ENCODE results near the gene RGL2.
"Not testable (repeated sequence)": the region's sequence is repeated elsewhere in the genome, so short reads cannot be mapped to it uniquely, and the experiment has no call there.

Gene RGL2

GRCh38 chr6:33271468-33272274 lies 27.1 kb downstream of the RGL2 start, which contains the start of the genes RPS18 and VPS52:
RPS18 (plus strand) TSS chr6:33272075; CDS start chr6:33272120, 45 bp downstream.
VPS52 (minus strand) TSS chr6:33271876; CDS start chr6:33271675, 201 bp downstream.
- H3K27me3 ChIP-seq (replicated peaks in 2 of 5; ENCODE audit: control insufficient read depth in 4 of 5, insufficient read depth in 5 of 5, low read length in 4 of 5), result no peaks in the 10 kb centered on the region
- H3K36me3 ChIP-seq (ENCODE audit: control insufficient read depth in 4 of 4, insufficient read depth in 4 of 4, low read length in 3 of 4), result peaks cover 7 to 75% (median 49%) of the 10 kb centered on the region in 4 experiments
- peak; percentile 100 for DNase-seq
- H3K4me1 ChIP-seq (ENCODE audit: control extremely low read depth in 1 of 4, control insufficient read depth in 4 of 4, insufficient read depth in 4 of 4, low read length in 3 of 4), result peaks cover 7 to 56% (median 45%) of the 10 kb centered on the region in 4 experiments
- no peaks in the 10 kb centered on the region for H3K9me3 ChIP-seq (ENCODE audit: control extremely low read depth in 1 of 5, control insufficient read depth in 4 of 5, insufficient read depth in 2 of 5, low read depth in 1 of 5, low read length in 4 of 5)
- CTCF ChIA-PET, result interaction anchor here (0.6 to 1.9 kb wide), 14 partner anchors 11 to 318 kb away, joined by 3 to 9 read pairs (median 4); partner anchors contain the start of genes PFDN6, RGL2, WDR46 and ZBTB22
- H3K4me3 ChIP-seq (ENCODE audit: control insufficient read depth in 1 of 7, extremely low read depth in 1 of 7, insufficient read depth in 4 of 7, low read depth in 2 of 7, low read length in 6 of 7), result peak within 1 kb of the TSS; percentile 72 to 95 (median 83)
- 0% methylated on average over 45 of the region's 48 CpGs for WGBS (ENCODE audit: insufficient coverage)
- POLR2A ChIA-PET, result interaction anchor here (0.6 to 2.8 kb wide), 16 partner anchors 8 to 300 kb away, joined by 3 to 10 read pairs (median 4); partner anchors contain the start of genes HLA-DPA1, PFDN6, RGL2 and WDR46
- peak within 1 kb of the TSS; percentile 96 to 99 for H3K27ac ChIP-seq (ENCODE audit: insufficient read depth in 1 of 2, low read depth in 1 of 2, low read length in 2 of 2, poor library complexity in 1 of 2, severe bottlenecking in 2 of 2)

DNA sequence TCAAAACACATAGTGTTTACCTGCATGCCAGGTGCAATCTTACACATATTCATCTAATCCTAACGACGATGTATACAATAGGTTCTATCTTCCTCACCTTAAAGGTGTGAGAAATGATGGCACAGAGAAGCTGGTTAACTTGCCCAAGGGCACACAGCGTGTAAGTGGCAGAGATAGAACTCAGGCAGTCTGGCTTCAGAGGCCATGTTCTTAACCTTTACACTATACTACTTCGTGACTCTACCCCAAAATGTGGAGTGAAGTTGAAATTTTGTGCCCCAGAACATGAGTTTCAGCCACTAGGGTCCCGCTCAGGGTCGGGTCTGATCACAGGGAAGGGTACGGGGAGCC lies 27.6 kb downstream of the RGL2 start:
- H3K27ac ChIP-seq (ENCODE audit: insufficient read depth in 1 of 2, low read depth in 1 of 2, low read length in 2 of 2, poor library complexity in 1 of 2, severe bottlenecking in 2 of 2), result peak overlapping the region; percentile 96 to 99
- no peaks in the 10 kb centered on the region for H3K9me3 ChIP-seq (ENCODE audit: control extremely low read depth in 1 of 5, control insufficient read depth in 4 of 5, insufficient read depth in 2 of 5, low read depth in 1 of 5, low read length in 4 of 5)
- H3K4me3 ChIP-seq (ENCODE audit: control insufficient read depth in 1 of 7, extremely low read depth in 1 of 7, insufficient read depth in 4 of 7, low read depth in 2 of 7, low read length in 6 of 7), result peak overlapping the region; percentile 72 to 95 (median 83)
- peaks cover 6 to 50% (median 40%) of the 10 kb centered on the region in 4 experiments for H3K4me1 ChIP-seq (ENCODE audit: control extremely low read depth in 1 of 4, control insufficient read depth in 4 of 4, insufficient read depth in 4 of 4, low read length in 3 of 4)
- CTCF ChIA-PET, result interaction anchor here (0.6 to 1.9 kb wide), 12 partner anchors 11 to 317 kb away, joined by 3 to 9 read pairs (median 4); partner anchors contain the start of genes RGL2, WDR46 and ZBTB22
- peak in 1 of 3 donors; percentile 87 for DNase-seq
- POLR2A ChIA-PET, result interaction anchor here (0.6 to 2.8 kb wide), 11 partner anchors 8 to 299 kb away, joined by 3 to 10 read pairs (median 6); partner anchors contain the start of genes HLA-DPA1, PFDN6, RGL2 and WDR46
- H3K36me3 ChIP-seq (ENCODE audit: control insufficient read depth in 4 of 4, insufficient read depth in 4 of 4, low read length in 3 of 4), result peaks cover 7 to 75% (median 53%) of the 10 kb centered on the region in 4 experiments
- no peaks in the 10 kb centered on the region for H3K27me3 ChIP-seq (replicated peaks in 2 of 5; ENCODE audit: control insufficient read depth in 4 of 5, insufficient read depth in 5 of 5, low read length in 4 of 5)
- 0% methylated on average over 2 of the region's 7 CpGs for WGBS (ENCODE audit: insufficient coverage)

GRCh38 chr6:33264015-33264414 lies 34.7 kb downstream of the RGL2 start:
- POLR2A ChIA-PET, result interaction anchor here (0.7 to 1.2 kb wide), 2 partner anchors 7 to 81 kb away, joined by 3 to 4 read pairs; partner anchors contain the start of genes RPS18 and VPS52
- 89% methylated on average over 6 of the region's 7 CpGs for WGBS (ENCODE audit: insufficient coverage)

GRCh38 chr6:33262490-33262889 lies 36.3 kb downstream of the RGL2 start:
- H3K4me3 ChIP-seq (ENCODE audit: control insufficient read depth in 1 of 7, extremely low read depth in 1 of 7, insufficient read depth in 4 of 7, low read depth in 2 of 7, low read length in 6 of 7); H3K9me3 ChIP-seq (ENCODE audit: control extremely low read depth in 1 of 5, control insufficient read depth in 4 of 5, insufficient read depth in 2 of 5, low read depth in 1 of 5, low read length in 4 of 5); DNase-seq; H3K27me3 ChIP-seq (replicated peaks in 2 of 5; ENCODE audit: control insufficient read depth in 4 of 5, insufficient read depth in 5 of 5, low read length in 4 of 5); H3K27ac ChIP-seq (ENCODE audit: insufficient read depth in 1 of 2, low read depth in 1 of 2, low read length in 2 of 2, poor library complexity in 1 of 2, severe bottlenecking in 2 of 2); H3K4me1 ChIP-seq (ENCODE audit: control extremely low read depth in 1 of 4, control insufficient read depth in 4 of 4, insufficient read depth in 4 of 4, low read length in 3 of 4); POLR2A ChIA-PET: not testable (repeated sequence)
- 80% methylated on average over 3 of the region's 3 CpGs for whole genome bisulfite sequencing (ENCODE audit: insufficient coverage)
- H3K36me3 ChIP-seq (ENCODE audit: control insufficient read depth in 4 of 4, insufficient read depth in 4 of 4, low read length in 3 of 4), result peaks cover 16 to 74% (median 42%) of the 10 kb centered on the region in 4 experiments
- CTCF ChIA-PET, result interaction anchor here (0.8 to 2.8 kb wide), 3 partner anchors 8 to 113 kb away, joined by 3 to 11 read pairs (median 4); no protein-coding TSS in a partner anchor

More at GRCh38 chr6:33264015-33264414, 34.7 kb downstream of the RGL2 start:
- Histone ChIP-seq H3K27ac (ENCODE audit: insufficient read depth in 1 of 2, low read depth in 1 of 2, low read length in 2 of 2, poor library complexity in 1 of 2, severe bottlenecking in 2 of 2) (no peak overlapping the region), H3K36me3 (ENCODE audit: control insufficient read depth in 4 of 4, insufficient read depth in 4 of 4, low read length in 3 of 4) (peaks cover 17 to 82% (median 53%) of the 10 kb centered on the region in 4 experiments), H3K4me1 (ENCODE audit: control extremely low read depth in 1 of 4, control insufficient read depth in 4 of 4, insufficient read depth in 4 of 4, low read length in 3 of 4) (no peaks in the 10 kb centered on the region), H3K27me3 (replicated peaks in 2 of 5; ENCODE audit: control insufficient read depth in 4 of 5, insufficient read depth in 5 of 5, low read length in 4 of 5) (no peaks in the 10 kb centered on the region), H3K9me3 (ENCODE audit: control extremely low read depth in 1 of 5, control insufficient read depth in 4 of 5, insufficient read depth in 2 of 5, low read depth in 1 of 5, low read length in 4 of 5) (no peaks in the 10 kb centered on the region), H3K4me3 (ENCODE audit: control insufficient read depth in 1 of 7, extremely low read depth in 1 of 7, insufficient read depth in 4 of 7, low read depth in 2 of 7, low read length in 6 of 7) (no peak overlapping the region)
- no peak for DNase-seq
- CTCF ChIA-PET, result interaction anchor here (0.9 to 2.8 kb wide), 3 partner anchors 9 to 66 kb away, joined by 3 to 11 read pairs (median 5); no protein-coding TSS in a partner anchor

DNA sequence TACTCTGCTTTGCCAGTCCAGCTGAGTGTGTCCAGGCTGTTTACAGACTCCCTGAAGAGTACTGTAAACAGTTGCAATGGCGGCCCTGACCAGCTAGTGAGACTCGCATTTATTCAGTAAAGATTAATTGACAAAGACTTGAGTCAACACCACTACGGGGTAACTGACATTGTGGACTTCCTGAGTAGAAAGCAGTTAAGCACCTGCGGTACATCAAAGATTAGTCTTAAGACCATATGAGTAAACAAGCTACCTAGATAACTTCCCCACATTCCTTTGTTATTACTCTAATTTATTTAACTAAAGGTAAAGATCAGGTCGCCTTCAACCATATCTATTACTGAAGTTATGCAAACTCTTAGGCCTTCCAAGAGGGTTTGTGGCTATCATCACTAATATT lies 39.7 kb downstream of the RGL2 start:
- H3K36me3 ChIP-seq (ENCODE audit: control insufficient read depth in 4 of 4, insufficient read depth in 4 of 4, low read length in 3 of 4), result peaks cover 7 to 48% (median 23%) of the 10 kb centered on the region in 4 experiments
- H3K27me3 ChIP-seq (replicated peaks in 2 of 5; ENCODE audit: control insufficient read depth in 4 of 5, insufficient read depth in 5 of 5, low read length in 4 of 5), result no peaks in the 10 kb centered on the region
- H3K4me1 ChIP-seq (ENCODE audit: control extremely low read depth in 1 of 4, control insufficient read depth in 4 of 4, insufficient read depth in 4 of 4, low read length in 3 of 4), result no peaks in the 10 kb centered on the region
- no peak overlapping the region for H3K27ac ChIP-seq (ENCODE audit: insufficient read depth in 1 of 2, low read depth in 1 of 2, low read length in 2 of 2, poor library complexity in 1 of 2, severe bottlenecking in 2 of 2)
- no peak for DNase-seq
- ChIA-PET POLR2A (no interaction called here), CTCF (interaction anchor here (0.7 kb wide), 1 partner anchor 98 kb away, joined by 3 read pairs; no protein-coding TSS in a partner anchor)
- 100% methylated on average over 2 of the region's 5 CpGs for WGBS (ENCODE audit: insufficient coverage)
- H3K9me3 ChIP-seq (ENCODE audit: control extremely low read depth in 1 of 5, control insufficient read depth in 4 of 5, insufficient read depth in 2 of 5, low read depth in 1 of 5, low read length in 4 of 5), result no peaks in the 10 kb centered on the region
- H3K4me3 ChIP-seq (ENCODE audit: control insufficient read depth in 1 of 7, extremely low read depth in 1 of 7, insufficient read depth in 4 of 7, low read depth in 2 of 7, low read length in 6 of 7), result no peak overlapping the region

DNA sequence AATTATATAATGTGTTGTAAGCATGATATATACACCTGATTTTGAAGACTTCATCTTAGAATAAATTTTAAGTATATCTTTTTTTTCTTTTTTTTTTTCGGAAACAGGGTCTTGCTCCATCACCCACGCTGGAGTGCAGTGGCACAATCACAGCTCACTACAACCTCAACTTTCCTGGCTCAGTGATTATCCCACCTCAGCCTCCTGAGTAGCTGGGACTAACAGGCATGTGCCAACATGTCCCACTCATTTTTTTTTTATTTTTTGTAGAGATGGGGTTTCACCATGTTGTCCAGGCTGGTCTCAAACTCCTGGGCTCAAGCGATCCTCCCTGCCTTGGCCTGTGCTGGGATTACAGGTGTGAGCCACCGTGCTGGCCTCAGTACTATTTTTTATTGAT lies 44.2 kb downstream of the RGL2 start:
- no peak for DNase-seq
- POLR2A ChIA-PET, result no interaction called here
- Histone ChIP-seq H3K36me3 (ENCODE audit: control insufficient read depth in 4 of 4, insufficient read depth in 4 of 4, low read length in 3 of 4) (peaks cover 2 to 28% (median 15%) of the 10 kb centered on the region in 4 experiments), H3K27ac (ENCODE audit: insufficient read depth in 1 of 2, low read depth in 1 of 2, low read length in 2 of 2, poor library complexity in 1 of 2, severe bottlenecking in 2 of 2) (no peak overlapping the region), H3K9me3 (ENCODE audit: control extremely low read depth in 1 of 5, control insufficient read depth in 4 of 5, insufficient read depth in 2 of 5, low read depth in 1 of 5, low read length in 4 of 5) (no peaks in the 10 kb centered on the region), H3K4me3 (ENCODE audit: control insufficient read depth in 1 of 7, extremely low read depth in 1 of 7, insufficient read depth in 4 of 7, low read depth in 2 of 7, low read length in 6 of 7) (no peak overlapping the region), H3K4me1 (ENCODE audit: control extremely low read depth in 1 of 4, control insufficient read depth in 4 of 4, insufficient read depth in 4 of 4, low read length in 3 of 4) (peaks cover 4 to 12% (median 10%) of the 10 kb centered on the region in 4 experiments), H3K27me3 (replicated peaks in 2 of 5; ENCODE audit: control insufficient read depth in 4 of 5, insufficient read depth in 5 of 5, low read length in 4 of 5) (no peaks in the 10 kb centered on the region)
- CTCF ChIA-PET, result interaction anchor here (0.6 to 1.2 kb wide), 3 partner anchors 9 to 153 kb away, joined by 3 to 5 read pairs (median 3); no protein-coding TSS in a partner anchor
- WGBS (ENCODE audit: insufficient coverage), result 83% methylated on average over 1 of the region's 4 CpGs
